H9 (cell line): ENCODE measurements around the gene OSBPL2. TPM values are rescaled to one million over a fixed set of nuclear protein-coding genes. Genes with fewer than 3 reads are reported as not detected.

ENCODE experiments used
- DNase-seq: peaks from one replicate; pipeline ENCODE4 v3.0.0-alpha.2; 2017
- H2AFZ ChIP-seq: one replicate; pipeline ENCODE4 v1.6.1; 2013; ENCODE audit warnings: mild to moderate bottlenecking, low read length, control low read depth, moderate library complexity
- H2AK5ac ChIP-seq: 2 replicates; pipeline ENCODE4 v1.6.1; 2013; ENCODE audit warnings: low read length, control low read depth, mixed read lengths; ENCODE audit not compliant: insufficient read length
- H2BK120ac ChIP-seq: one replicate; pipeline ENCODE4 v1.6.1; 2013; ENCODE audit warnings: low read depth, mild to moderate bottlenecking, low read length, control low read depth, inconsistent platforms; ENCODE audit not compliant: poor library complexity, severe bottlenecking
- H2BK12ac ChIP-seq: 2 replicates; pipeline ENCODE4 v1.6.1; 2013; ENCODE audit warnings: low read length, control low read depth, mixed read lengths, low read depth; ENCODE audit not compliant: insufficient read length
- H2BK15ac ChIP-seq: 2 replicates; pipeline ENCODE4 v1.6.1; 2013; ENCODE audit warnings: low read depth, low read length, control low read depth
- H2BK20ac ChIP-seq: one replicate; pipeline ENCODE4 v1.6.1; 2013; ENCODE audit warnings: low read depth, mild to moderate bottlenecking, low read length, control low read depth, inconsistent platforms; ENCODE audit not compliant: poor library complexity, severe bottlenecking
- H2BK5ac ChIP-seq: 2 replicates; pipeline ENCODE4 v1.6.1; 2013; ENCODE audit warnings: low read length, control low read depth, mixed read lengths; ENCODE audit not compliant: insufficient read length
- H3K14ac ChIP-seq: 2 replicates; pipeline ENCODE4 v1.6.1; 2013; ENCODE audit warnings: low read length, control low read depth; ENCODE audit not compliant: insufficient read depth
- H3K18ac ChIP-seq: 2 replicates; pipeline ENCODE4 v1.6.1; 2013; ENCODE audit warnings: low read depth, mild to moderate bottlenecking, mixed read lengths, low read length, control low read depth; ENCODE audit not compliant: insufficient read length
- H3K23ac ChIP-seq: 2 replicates; pipeline ENCODE4 v1.6.1; 2013; ENCODE audit warnings: low read length, control low read depth, mixed read lengths, low read depth; ENCODE audit not compliant: insufficient read length
- H3K23me2 ChIP-seq: 2 replicates; pipeline ENCODE4 v1.6.1; 2013; ENCODE audit warnings: low read depth, mild to moderate bottlenecking, mixed read lengths, low read length, control low read depth; ENCODE audit not compliant: insufficient read length, poor library complexity, severe bottlenecking
- H3K27ac ChIP-seq: 2 replicates; pipeline ENCODE4 v1.5.1; 2013; ENCODE audit warnings: low read length, control low read depth, mixed read lengths, low read depth; ENCODE audit not compliant: insufficient read length
- H3K27me3 ChIP-seq: 2 replicates; pipeline ENCODE4 v1.6.1; 2013; ENCODE audit warnings: low read length, control low read depth, inconsistent platforms; ENCODE audit not compliant: insufficient read depth
- H3K4ac ChIP-seq: 2 replicates; pipeline ENCODE4 v1.6.1; 2013; ENCODE audit warnings: low read depth, mild to moderate bottlenecking, control low read depth, inconsistent platforms, low read length, moderate library complexity
- H3K4me1 ChIP-seq: 2 replicates; pipeline ENCODE4 v1.6.1; 2013; ENCODE audit warnings: low read length, control low read depth, inconsistent platforms; ENCODE audit not compliant: insufficient read depth
- H3K4me2 ChIP-seq: 2 replicates; pipeline ENCODE4 v1.6.1; 2013; ENCODE audit warnings: low read length, control low read depth, mixed read lengths; ENCODE audit not compliant: insufficient read length, insufficient read depth
- H3K56ac ChIP-seq: 2 replicates; pipeline ENCODE4 v1.6.1; 2013; ENCODE audit warnings: low read depth, mild to moderate bottlenecking, mixed read lengths, low read length, control low read depth; ENCODE audit not compliant: insufficient read length
- H3K79me1 ChIP-seq: 2 replicates; pipeline ENCODE4 v1.6.1; 2013; ENCODE audit warnings: low read depth, mild to moderate bottlenecking, moderate library complexity, low read length, control low read depth, inconsistent platforms; ENCODE audit not compliant: insufficient read depth, poor library complexity, severe bottlenecking
- H3K79me2 ChIP-seq: 2 replicates; pipeline ENCODE4 v1.6.1; 2013; ENCODE audit warnings: low read length, control low read depth, inconsistent platforms; ENCODE audit not compliant: insufficient read depth
- H3K9ac ChIP-seq: 2 replicates; pipeline ENCODE4 v1.6.1; 2013; ENCODE audit warnings: low read length, control low read depth, mixed read lengths; ENCODE audit not compliant: insufficient read length; ENCODE audit errors: extremely low read depth
- H3K9me3 ChIP-seq: one replicate; pipeline ENCODE4 v1.6.1; 2013; ENCODE audit warnings: low read depth, low read length, inconsistent platforms; ENCODE audit not compliant: control insufficient read depth
- H3T11ph ChIP-seq: one replicate; pipeline ENCODE4 v1.6.1; 2013; ENCODE audit warnings: mild to moderate bottlenecking, low read length, control low read depth, inconsistent platforms
- H4K20me1 ChIP-seq: one replicate; pipeline ENCODE4 v1.6.1; 2013; ENCODE audit not compliant: control insufficient read depth, insufficient read length, insufficient read depth
- H4K5ac ChIP-seq: 2 replicates; pipeline ENCODE4 v1.6.1; 2013; ENCODE audit warnings: low read depth, mild to moderate bottlenecking, mixed read lengths, low read length, control low read depth; ENCODE audit not compliant: insufficient read length
- H4K8ac ChIP-seq: replicated peaks from 2 replicates; pipeline ENCODE4 v1.6.1; 2013; ENCODE audit warnings: low read length, control low read depth, mixed read lengths, low read depth; ENCODE audit not compliant: insufficient read length
- H4K91ac ChIP-seq: 2 replicates; pipeline ENCODE4 v1.6.1; 2013; ENCODE audit warnings: low read depth, mild to moderate bottlenecking, moderate library complexity, mixed read lengths, low read length, control low read depth; ENCODE audit not compliant: insufficient read length
- H3K27ac Mint-ChIP-seq, 3 experiments: 2 replicates in 2 of 3; 3 replicates in 1 of 3; pipeline ENCODE4 v1.8.0; 2020 to 2021; ENCODE audit warnings: mixed read lengths in 3 of 3, mild to moderate bottlenecking in 1 of 3, moderate library complexity in 1 of 3
- H3K27me3 Mint-ChIP-seq: 2 replicates; pipeline ENCODE4 v1.8.0; 2021; ENCODE audit warnings: low read depth, mild to moderate bottlenecking, moderate library complexity, mixed read lengths
- H3K36me3 Mint-ChIP-seq, 3 experiments: 2 replicates in 2 of 3; 3 replicates in 1 of 3; pipeline ENCODE4 v1.8.0; 2020 to 2021; ENCODE audit warnings: low read depth in 3 of 3, mixed read lengths in 3 of 3; ENCODE audit not compliant: insufficient read depth in 1 of 3
- H3K4me1 Mint-ChIP-seq, 2 experiments: 2 replicates each; pipeline ENCODE4 v1.8.0; 2020; ENCODE audit warnings: mixed read lengths in 2 of 2
- H3K4me3 Mint-ChIP-seq, 2 experiments: 2 replicates in 1 of 2; 3 replicates in 1 of 2; pipeline ENCODE4 v1.8.0; 2020 to 2021; ENCODE audit warnings: mild to moderate bottlenecking in 2 of 2, mixed read lengths in 2 of 2, moderate library complexity in 1 of 2
- H3K9me3 Mint-ChIP-seq, 2 experiments: 2 replicates in 1 of 2; 3 replicates in 1 of 2; pipeline ENCODE4 v1.8.0; 2020; ENCODE audit warnings: mild to moderate bottlenecking in 2 of 2, mixed read lengths in 2 of 2, moderate library complexity in 1 of 2
- WGBS: extraction: QIAGEN DNeasy Blood & Tissue Kit; methylation state at CpG from one replicate; pipeline ENCODE4 v1.1.7; 2013; ENCODE audit warnings: missing lambda C conversion rate, low lambda C conversion rate, mixed read lengths; ENCODE audit not compliant: insufficient read length; ENCODE audit errors: extremely low coverage; 5-methylcytosine and 5-hydroxymethylcytosine counted together
- total RNA-seq: library from RNA; stranded (reverse); gene quantifications from 2 replicates; pipeline ENCODE4 v1.2.1, GENCODE V29; 2021
- TF ChIP-seq, protein P1 (sequence below): fragments of 200-600 bp; sonication (generic); conservative IDR thresholded peaks from 3 replicates; pipeline ENCODE4 v1.8.0; 2021; ENCODE audit warnings: antibody characterized with exemption, mild to moderate bottlenecking

The OSBPL2 gene
- total RNA-seq, 1 experiment from 2014 or later = 47.3 TPM

- Histone ChIP-seq H3K4ac (no peak overlapping the region), H4K5ac (no peak overlapping the region), H2BK120ac (no peak overlapping the region), H3K27me3 (no peaks in the 10 kb centered on the region), H3K23ac (no peak overlapping the region), H3T11ph (no peak overlapping the region), H3K56ac (no peak overlapping the region), H2BK15ac (no peak overlapping the region), H2BK20ac (no peak overlapping the region), H3K14ac (no peak overlapping the region), H4K91ac (no peak overlapping the region), H2AFZ (no peak overlapping the region), H3K4me1 (no peaks in the 10 kb centered on the region), H3K4me2 (no peak overlapping the region), H3K9me3 (no peaks in the 10 kb centered on the region), H4K20me1 (no peaks in the 10 kb centered on the region), H3K23me2 (no peaks in the 10 kb centered on the region), H3K27ac (no peak overlapping the region), H3K18ac (no peak overlapping the region), H2BK12ac (no peak overlapping the region), H2AK5ac (no peak overlapping the region), H4K8ac (no peak overlapping the region), H2BK5ac (no peak overlapping the region), H3K79me2 (no peaks in the 10 kb centered on the region), H3K9ac (no peak overlapping the region), H3K79me1 (no peaks in the 10 kb centered on the region)
- DNase-seq = no peak
- Mint-ChIP-seq H3K9me3 (peaks cover 5 to 6% of the 10 kb centered on the region in 2 experiments), H3K27ac (peak overlapping the region in 1 of 3 experiments; percentile 35; a peak in 1 of 7 replicates), H3K4me3 (no peak overlapping the region), H3K36me3 (peaks cover 30 to 83% (median 76%) of the 10 kb centered on the region in 3 experiments), H3K27me3 (no peaks in the 10 kb centered on the region), H3K4me1 (no peaks in the 10 kb centered on the region)
- WGBS = no CpG with 5 or more reads among the region's 5 CpGs
- TF ChIP-seq, protein P1, sequence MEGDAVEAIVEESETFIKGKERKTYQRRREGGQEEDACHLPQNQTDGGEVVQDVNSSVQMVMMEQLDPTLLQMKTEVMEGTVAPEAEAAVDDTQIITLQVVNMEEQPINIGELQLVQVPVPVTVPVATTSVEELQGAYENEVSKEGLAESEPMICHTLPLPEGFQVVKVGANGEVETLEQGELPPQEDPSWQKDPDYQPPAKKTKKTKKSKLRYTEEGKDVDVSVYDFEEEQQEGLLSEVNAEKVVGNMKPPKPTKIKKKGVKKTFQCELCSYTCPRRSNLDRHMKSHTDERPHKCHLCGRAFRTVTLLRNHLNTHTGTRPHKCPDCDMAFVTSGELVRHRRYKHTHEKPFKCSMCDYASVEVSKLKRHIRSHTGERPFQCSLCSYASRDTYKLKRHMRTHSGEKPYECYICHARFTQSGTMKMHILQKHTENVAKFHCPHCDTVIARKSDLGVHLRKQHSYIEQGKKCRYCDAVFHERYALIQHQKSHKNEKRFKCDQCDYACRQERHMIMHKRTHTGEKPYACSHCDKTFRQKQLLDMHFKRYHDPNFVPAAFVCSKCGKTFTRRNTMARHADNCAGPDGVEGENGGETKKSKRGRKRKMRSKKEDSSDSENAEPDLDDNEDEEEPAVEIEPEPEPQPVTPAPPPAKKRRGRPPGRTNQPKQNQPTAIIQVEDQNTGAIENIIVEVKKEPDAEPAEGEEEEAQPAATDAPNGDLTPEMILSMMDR = no peak
Observed at GRCh38 chr20:62344092-62344491, 105.8 kb downstream of the OSBPL2 start.
